SH-SY5Y (cell line): ENCODE data around the gene LOXL1.

ENCODE experiments used
- GATA2 ChIP-seq: IDR thresholded peaks from 2 replicates; pipeline ENCODE4 v1.6.1; 2011; ENCODE audit warnings: mild to moderate bottlenecking, low read depth, low read length
- GATA3 ChIP-seq: IDR thresholded peaks from 2 replicates; pipeline ENCODE4 v1.6.1; 2011; ENCODE audit warnings: low read depth, mild to moderate bottlenecking, low read length, moderate library complexity

DNA sequence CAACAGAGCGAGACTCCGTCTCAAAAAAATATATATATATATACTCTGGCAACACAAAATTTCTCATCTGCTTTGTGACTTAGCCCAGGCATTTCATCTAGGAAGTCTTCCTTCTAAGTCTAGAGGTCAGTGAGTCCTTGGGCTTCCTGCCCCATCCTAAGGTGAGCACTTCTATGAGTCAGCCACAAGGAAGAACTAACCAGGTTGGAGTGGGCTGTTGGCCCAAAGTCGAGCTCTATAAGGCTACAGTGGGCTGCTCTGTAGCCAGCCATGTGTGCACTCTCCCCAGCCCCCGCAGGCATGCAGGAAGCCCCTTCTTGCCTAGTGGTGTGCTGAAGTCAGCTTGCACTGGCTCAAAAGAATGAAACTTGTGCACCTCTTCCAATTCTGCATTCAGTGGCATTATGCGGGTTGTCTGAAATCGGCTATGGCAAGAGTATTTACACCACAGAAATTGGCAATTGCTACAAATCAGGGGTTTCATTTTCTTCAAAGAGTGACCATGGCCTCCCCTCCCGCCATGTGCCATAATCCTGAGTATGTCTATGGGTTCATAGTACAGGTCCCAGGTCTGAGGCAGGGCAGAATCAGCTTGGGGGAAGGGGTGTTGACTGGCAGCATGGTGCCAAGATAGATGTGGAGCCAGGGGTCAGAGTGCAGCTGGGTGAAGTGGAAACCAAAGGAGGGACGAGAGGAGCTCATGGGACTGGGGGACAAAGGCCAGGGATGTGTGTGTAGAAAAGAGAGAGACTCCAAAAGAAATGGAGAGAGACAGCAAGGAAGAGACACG lies 22.0 kb upstream of the LOXL1 start:
- TF ChIP-seq GATA2 = no peak
- TF ChIP-seq GATA3 = no peak
